GM18873 (cell line): Measurements from ENCODE around the gene GCN1.
A peak's percentile ranks its signal among the peaks of the same experiment; 100 is the strongest.

Source experiments
- ATAC-seq: cut with Tn5 transposase; IDR thresholded peaks from one replicate; pipeline ENCODE4 v1.9.1; 2021; ENCODE audit warnings: mild to moderate bottlenecking, moderate library complexity, moderate number of reproducible peaks; ENCODE audit not compliant: unreplicated experiment, low FRiP score

The GCN1 gene

GRCh38 chr12:120156315-120157259, 37.9 kb downstream of the GCN1 start:
- no peak for ATAC-seq

GRCh38 chr12:120155072-120155471, 39.4 kb downstream of the GCN1 start:
- ATAC-seq: no peak

DNA sequence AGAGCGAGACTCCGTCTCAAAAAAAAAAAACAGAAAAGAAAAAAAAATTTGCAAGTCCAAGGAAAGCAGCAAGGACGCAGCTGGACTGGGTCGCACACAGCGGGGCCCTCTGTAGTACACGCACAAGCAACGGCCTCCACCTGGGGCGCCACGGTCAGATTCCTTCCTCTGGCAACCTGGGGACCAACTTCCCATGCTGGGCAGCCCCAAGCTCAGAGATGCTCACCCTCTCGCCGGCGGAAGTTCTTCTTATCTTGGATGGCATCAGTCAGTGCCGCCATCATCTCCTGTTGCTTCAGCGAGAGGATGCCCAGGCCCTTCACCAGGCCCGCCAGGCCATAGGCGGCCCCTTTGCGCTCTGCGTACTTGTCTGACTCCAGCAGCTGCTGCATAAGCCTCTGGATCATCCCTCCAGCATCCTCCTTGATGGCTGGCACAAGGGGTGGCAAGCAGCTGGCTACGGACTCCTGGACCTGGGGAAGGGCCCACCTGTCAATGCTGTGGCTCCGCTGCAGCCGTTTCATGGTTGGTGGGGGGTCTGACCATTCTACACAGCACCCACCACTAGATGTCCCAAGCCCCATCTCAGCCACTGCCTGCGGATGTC, 43.5 kb downstream of the GCN1 start:
- ATAC-seq: no peak

- no peak for ATAC-seq
These were observed 46.5 kb downstream of the GCN1 start for GRCh38 chr12:120148011-120148410.

- no peak for ATAC-seq
These were observed 49.4 kb downstream of the GCN1 start for GRCh38 chr12:120145164-120145563.

- ATAC-seq: no peak
These were observed 50.3 kb downstream of the GCN1 start for GRCh38 chr12:120144215-120144614.

GRCh38 chr12:120142231-120142877, 52.2 kb downstream of the GCN1 start:
- ATAC-seq: no peak

- no peak for ATAC-seq
These were observed 53.2 kb downstream of the GCN1 start for GRCh38 chr12:120141336-120141735.

GRCh38 chr12:120140603-120141002, 53.9 kb downstream of the GCN1 start:
- no peak for ATAC-seq

GRCh38 chr12:120139958-120140357, 54.6 kb downstream of the GCN1 start:
- ATAC-seq: no peak

- ATAC-seq: no peak
These were observed 56.1 kb downstream of the GCN1 start for GRCh38 chr12:120138366-120138765.

GRCh38 chr12:120137833-120138232, 56.7 kb downstream of the GCN1 start:
- ATAC-seq: no peak

- ATAC-seq: no peak
These were observed 58.3 kb downstream of the GCN1 start for GRCh38 chr12:120136093-120136770.

GRCh38 chr12:120134307-120134980, 60.1 kb downstream of the GCN1 start:
- no peak for ATAC-seq

DNA sequence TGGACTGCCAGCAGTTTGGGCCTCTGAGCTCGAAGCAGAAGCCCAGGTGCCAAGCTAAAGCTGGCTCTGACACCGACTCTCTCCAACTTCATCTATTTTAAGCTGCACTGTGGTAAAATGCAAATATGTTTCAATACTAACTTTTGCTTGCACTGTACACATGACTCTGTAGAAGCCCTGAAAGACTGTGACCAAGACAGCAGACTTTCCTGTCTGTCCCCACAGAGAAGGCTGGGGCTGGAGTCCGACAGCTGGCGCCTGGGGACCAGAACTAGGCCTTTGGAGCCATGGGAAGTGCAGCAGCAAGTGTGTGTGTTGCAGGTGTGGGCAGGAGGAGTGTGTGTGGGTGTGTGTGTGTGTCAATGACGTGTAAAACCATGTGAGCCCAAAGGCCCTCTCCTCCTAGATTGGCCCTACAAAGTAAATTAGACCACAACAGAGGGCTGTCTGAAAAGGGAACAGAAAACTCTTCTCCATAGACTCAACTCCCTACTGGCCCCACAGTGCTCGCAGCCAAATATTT, 61.6 kb downstream of the GCN1 start:
- peak; percentile 86 for ATAC-seq

DNA sequence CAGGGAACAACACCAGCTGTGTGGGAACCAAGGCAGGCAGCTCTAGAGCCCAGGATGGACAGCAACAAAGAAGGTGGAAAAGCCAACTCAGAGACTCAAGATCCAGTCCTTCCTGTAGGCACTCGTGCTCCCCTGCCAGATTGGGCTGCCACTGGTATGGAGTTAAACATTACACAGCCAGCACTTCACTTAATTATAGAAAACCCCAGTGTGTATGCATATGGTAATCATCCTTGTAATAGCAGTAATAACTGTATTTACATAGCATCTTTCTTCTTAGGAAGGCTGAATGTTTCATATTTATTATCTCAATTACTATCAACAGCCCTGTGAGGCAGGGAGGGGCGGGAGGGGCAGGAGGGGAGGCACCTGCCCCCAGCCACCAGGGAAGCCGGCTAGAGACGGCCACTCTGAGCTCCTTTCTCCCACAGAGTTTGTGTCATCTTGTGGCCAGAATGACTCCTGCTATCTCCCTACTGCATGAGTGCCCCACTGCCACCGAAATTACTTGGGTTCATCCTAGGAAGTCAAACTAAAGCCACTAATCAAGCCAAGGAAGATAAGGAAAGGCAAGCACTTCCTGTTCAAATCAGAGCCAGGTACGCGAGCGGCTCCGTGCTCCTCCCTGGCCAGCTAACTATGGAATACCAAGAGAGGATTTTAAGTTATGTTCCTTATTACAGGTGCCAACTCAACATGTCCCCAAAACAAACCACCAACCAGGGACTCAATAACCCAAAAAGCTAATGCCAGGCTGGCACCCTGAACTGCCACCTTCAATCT, 62.3 kb downstream of the GCN1 start:
- no peak for ATAC-seq

- ATAC-seq: no peak
These were observed 63.4 kb downstream of the GCN1 start for GRCh38 chr12:120131116-120131515.

GRCh38 chr12:120130011-120130410, 64.5 kb downstream of the GCN1 start:
- ATAC-seq: no peak

GRCh38 chr12:120126635-120127005, 67.9 kb downstream of the GCN1 start:
- no peak for ATAC-seq
